ENCODE results near the gene MAN2B2.

The MAN2B2 gene

DNA sequence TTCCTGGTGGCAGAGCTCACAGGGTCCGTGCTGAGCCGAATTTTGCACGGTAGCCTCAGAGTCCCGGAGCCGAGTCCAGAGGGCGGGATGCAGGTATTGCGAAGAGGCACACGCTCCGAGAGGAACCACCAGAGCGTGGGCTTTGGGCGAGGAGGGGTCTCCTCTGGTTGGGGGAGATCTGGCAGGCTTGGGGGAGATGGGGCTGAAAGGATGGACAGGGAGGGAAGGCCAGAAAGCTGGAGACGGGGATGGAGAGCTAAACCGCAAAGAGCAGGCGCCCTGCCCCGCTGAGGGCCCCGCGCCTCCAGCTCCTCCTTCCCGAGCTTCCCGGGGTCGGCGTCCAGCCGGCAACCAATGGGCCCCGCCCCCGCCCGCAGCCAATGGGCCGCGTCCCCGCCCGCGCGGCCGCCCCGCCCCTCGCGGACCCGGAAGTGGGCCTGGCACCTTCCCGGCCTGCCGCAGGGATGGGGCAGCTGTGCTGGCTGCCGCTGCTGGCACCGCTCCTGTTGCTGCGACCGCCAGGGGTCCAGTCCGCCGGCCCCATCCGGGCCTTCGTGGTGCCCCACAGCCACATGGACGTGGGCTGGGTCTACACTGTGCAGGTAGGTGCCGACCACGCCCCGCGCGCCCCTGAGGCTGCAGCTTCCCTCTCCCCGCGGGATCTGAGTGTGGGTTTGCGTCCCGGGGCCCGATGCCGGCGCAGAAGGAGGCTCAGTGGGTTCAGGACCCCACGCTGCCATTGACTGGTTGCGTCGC, at the start of gene MAN2B2:
TSS of gene MAN2B2 (plus strand) at position 443 of the 756 bp plus-strand sequence. CDS start at position 465, 22 bp downstream.
- peak; percentile 34 to 45 for DNase-seq

DNA sequence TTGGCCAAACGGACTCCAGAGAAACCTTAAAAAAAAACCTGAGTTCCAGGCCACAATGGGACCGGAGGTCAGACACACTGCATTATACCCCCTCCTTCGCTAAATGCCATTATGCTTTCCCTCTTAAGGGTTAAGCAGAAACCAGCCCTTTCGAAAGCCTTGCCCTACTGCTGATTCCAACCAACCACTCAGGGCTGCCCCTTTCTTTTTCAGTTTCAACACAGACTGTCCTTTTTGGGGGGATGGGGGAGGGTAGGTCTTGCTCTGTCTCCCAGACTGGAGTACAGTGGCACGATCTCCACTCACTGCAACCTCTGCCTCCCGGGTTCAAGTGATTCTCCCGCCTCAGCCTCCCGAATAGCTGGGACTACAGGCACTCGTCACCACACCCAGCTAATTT, 49.5 kb upstream of the MAN2B2 start:
- DNase-seq = no peak

DNA sequence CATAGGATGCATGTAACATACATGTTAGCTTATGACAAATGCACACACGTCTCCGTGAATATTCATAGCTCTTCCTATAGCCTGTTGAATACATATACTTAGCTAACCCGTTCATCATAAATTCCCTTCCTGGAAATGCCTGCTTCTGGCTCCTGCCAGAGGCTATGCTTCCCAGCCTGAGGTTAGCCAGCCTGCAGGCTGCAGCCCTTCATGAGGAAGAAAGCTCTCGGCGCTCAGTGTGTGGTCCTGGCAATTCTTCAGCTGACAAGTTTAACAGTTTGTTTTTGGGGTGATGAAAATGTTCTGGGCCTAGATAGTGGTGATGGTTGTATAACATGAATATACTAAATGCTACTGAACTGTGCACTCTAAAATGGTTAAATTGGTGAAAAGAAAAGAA, 48.8 kb upstream of the MAN2B2 start:
- DNase-seq = no peak

DNA sequence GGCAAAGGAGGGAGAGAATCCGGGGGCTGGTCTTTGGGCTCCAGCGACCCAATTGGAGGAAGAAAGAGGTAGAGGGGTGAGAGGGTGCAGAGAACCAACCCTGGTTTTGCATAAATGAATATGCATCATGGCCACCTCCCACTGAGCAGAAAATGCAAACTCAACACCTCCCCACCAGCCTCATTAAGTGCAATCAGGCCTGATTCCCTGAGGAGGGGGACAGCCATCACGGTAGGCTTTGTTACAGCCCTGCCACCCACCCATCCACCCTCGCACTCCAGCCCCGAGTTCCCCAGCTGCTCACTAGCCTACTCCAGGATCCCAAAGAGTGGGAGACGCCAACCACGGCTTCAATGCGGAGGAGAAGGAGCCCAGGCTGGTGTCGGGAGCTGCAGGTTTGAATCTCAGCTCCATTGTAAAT, 48.3 kb upstream of the MAN2B2 start:
- no peak for DNase-seq

DNA sequence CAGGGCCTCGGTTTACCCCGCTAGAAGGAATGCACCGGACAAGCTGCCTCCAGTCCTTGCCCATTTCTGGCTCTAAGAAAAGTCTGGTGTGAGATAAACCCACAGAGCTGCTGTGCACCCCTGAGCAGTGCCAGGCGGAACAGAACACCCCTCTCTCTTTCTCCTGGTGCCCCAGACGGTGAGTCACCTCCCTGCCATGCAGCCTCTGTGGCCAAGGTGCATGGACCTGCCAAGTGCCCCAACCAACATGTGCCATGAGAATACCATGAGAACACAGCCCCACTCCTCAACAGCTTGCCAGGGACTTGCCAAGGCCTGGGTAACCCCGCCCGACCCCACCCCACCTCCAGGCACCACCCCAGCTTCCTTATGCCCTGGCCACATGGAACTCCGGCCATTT, 47.7 kb upstream of the MAN2B2 start:
- DNase-seq = no peak

DNA sequence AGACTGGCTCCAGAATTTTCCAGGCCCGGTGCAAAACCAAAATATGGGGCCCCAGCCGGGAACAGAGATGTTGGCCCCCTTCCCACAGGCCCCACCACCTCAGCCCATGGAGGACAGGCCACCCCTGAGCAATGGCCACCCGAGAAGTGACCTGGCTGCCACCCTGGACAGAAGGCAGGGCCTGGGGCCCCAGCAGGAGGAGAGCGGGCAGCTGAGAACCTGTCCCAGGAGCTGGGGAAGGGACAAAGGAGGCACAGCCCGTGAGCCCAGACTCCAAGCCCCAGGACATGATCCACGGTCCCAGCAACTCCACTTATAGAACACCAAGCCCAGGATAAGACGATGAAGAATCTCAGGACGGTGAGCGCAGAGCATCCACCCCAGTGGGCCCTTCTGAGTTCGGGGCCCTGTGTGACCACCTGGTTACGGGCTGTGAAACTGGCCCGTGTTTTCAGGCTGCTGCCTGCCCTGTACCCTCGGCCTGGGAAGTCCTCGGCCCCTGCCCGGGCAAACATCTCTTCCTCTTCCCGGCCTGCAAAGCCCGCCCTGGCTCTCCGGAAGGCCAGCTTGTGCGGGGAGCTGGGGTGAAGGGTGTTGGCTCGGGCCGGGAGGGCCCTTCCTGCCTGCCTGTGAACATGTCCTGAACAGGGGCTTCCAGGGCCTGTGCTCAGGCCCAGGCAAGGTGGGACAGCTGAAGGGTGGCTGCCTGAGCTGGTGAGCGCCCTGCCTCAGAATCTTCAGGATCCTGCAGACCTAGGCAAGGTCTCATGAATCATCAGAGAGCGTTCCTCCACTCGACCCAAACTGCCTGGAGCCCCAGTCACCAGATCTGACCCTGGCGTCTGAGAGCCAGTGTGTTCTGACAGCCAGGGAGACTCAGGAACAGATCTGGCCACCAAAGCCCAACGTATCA, 47.0 kb upstream of the MAN2B2 start:
- DNase-seq = no peak

DNA sequence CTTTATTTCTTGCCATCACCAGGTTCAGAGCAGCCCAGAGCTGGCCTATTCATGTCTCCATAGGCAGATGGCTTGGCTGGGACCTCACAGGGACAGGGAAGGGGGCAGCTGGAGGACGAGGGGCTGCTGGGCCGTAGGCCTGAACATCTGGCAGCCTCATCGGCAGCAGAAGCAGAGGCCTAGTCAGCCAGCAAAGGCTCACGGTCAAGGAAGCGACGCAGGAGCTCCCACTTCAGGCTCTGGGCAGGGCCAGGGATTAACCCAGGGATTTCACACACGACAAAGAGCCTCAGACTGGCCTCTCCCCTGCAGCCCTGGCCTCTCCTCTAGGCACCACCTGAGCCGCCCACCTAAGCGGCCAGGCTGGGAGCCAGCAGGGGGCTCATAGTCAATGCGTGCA, 46.0 kb upstream of the MAN2B2 start:
- no peak for DNase-seq

DNA sequence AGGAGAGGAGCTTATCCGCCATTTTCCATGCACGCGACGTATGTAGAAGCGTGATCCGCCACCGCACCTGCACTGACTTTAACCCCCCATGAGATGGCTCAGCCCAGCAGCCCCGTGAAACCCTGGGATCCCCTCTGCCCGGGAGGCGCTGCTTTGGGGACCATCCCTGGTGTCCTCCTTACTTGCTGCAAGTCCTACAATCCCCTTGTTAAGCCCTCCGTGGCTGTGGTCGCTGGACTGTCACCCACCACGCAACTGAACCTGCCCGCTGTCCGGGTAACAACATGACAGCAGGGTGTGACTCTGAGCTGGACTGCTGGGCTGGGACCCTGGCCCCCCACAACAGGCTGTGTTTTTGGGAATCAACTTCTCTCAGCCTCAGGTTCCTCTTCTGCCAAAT, 44.7 kb upstream of the MAN2B2 start:
- no peak for DNase-seq

DNA sequence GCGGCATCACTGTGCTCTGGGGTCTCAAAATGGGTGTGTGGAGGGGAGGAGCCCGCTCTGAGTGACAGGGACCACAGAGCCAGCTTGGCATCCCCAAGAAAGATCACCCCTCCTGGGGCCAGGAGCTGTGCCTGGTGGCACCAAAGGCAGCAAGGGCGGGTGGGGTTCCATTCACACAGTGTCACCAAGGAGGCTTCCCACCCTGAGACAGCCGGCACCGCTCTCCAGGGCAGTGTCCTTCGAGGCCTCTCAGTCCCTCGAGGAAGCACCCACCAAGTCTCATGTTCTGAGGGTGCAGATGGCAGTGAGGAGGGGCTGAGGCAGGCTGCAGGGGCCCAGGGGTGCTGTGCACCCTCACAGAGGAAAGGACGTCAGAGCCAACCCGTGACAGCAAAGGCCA, 44.0 kb upstream of the MAN2B2 start:
- DNase-seq = no peak

DNA sequence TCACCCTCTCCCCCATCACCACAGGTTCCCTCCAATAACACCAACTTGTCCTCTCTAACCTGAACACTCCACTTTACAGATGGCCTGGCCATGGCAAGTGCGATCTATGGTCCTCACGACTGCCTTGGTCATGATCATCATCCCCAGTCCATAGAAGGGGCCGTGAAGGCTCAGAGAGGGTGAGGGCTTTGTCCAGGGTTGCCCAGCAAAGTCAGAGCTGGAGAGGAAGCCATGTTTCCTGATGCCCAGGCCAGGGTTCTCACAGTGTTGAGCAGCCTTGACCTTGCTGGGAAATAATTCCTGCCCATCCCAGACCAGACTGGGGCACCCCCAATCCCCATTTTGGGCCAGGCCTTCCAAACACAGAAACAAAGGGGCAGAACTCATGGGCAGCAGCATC, 42.9 kb upstream of the MAN2B2 start:
- DNase-seq = no peak

DNA sequence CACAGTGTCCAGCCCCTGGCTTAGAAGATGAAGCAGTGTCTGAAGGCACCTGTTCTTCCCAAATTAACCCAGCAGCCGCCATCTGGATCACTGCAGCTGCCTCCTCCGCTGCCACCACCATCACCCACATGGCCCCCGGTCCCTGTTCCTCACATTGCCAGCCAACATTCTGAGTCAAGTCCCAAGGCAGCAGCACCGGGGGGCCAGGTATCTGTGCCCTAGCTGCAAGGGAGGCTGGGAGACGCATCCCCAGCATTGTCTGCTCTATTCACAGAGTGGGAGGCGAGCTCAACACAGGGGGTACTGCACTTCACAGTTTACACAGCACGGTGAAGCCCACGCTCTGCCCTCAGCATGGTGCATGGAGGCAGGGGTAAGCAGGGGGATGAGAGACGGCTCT, 42.3 kb upstream of the MAN2B2 start:
- DNase-seq = no peak

DNA sequence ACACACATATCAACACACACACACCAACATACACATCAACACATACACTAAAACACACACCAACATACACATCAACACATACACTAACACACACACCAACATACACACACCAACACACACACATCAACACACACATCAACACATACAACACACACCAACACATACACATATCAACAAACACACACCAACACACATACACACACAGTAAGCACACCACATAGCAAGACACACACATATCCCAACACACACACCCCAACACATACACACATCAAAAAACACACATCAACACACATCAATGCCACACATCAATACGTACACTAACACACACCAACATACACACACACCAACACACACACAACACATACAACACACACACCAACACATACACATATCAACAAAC, 40.9 kb upstream of the MAN2B2 start:
- no peak for DNase-seq

DNA sequence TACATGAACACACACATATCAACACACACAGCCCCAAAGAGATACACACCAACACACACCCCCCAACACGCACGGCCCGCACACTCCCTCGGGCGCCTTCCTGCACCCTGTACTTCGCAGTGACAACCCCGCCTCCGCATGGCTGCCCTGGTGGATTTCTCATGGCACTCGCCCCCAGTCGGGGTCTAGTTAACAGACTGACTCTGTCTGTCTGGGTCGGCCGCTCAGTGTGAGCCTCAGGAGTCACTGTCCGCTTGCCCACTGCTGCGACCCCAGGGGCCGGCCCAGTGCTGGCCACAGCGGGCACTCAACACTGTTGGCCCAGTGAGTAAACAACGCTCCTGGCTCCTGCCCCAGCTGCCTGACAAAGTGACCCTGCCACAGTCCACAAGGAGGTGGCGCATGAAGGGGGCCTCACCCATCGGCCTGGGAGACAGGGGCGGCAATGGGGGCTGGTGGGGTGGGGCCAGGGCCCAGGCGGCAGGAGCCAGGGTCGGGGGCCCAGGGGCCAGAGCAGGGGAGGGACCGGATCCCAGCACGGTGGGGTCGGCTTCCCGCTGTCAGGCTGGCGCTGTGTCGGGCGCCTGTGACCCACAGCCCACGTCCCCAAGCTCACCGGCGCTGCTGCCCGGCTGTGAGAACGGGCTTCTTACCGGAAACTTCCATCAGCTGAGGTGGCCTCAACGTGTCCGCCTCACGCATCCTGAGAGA, 40.2 kb upstream of the MAN2B2 start:
- DNase-seq = no peak

DNA sequence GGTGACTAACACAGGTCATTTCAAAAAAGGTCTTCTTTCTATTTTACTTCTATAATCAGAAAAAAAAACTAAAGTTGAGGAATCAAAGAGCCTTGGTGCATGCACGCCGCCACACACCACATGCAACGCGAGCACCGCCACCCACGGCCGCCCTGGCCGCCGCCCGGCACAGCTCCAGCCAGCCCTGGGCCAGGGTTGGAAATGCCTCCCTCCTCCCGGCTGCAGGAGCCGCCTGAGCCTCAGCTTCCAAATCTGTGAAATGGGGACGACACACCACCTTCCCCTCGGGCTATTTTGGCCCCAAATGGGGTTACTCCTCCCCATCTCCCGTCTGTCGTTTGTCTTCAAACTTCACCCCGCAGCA, 39.7 kb upstream of the MAN2B2 start:
- DNase-seq = no peak

DNA sequence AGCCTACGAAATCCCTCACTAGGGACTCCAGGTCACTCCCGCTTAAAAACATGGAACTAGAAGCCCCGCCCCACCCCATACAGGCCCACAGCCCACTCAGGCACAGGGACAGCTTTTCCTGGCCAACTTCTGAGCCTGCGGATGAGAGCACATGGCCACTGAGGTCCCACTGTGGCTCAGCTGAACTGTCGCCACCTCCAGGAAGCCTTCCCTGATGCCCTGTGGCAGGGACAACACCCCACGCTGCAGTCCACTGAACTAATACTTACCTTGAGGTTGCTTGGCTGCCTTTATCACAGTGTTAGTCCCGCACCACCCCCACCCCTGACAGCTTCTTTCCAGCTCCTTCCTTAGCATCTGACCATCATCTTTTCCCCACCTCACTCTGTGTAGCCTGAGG, 39.3 kb upstream of the MAN2B2 start:
- no peak for DNase-seq

DNA sequence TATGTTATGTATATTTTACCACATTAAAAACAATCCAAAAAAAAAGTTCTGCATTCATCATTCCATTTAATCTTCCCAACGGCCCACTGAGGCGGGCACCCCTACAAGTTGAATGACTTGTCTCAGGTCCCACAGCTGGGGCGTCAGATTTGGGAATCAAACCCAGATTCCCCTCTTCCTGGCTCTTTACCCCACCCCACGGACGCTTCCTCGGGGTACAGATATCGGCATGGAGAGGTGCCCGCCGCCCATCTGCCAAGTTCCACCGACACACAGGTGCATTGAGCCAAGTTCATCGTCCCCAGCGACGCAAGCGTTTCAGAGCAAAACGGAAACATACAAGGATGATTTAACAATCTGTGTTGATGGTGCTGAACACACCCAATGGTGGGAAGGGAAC, 36.9 kb upstream of the MAN2B2 start:
- no peak for DNase-seq

DNA sequence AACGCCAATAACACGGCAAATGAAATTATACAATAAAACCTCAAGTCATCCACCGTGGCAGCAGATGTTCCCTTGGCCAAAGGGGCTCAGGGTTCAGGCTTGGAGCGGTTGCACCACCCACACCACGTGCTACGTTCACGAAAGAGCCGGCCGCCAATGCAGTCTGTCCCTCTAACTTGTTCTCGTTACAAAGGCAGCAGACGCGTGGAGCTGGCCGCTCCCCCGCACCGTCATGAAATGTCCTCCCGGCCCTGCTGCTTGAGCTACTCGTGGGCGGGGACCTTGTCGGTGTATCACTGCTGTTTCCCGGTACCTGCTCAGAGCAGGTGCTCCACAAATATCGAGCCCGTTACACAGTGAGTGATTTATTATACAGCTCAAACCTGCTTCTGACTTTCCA, 36.4 kb upstream of the MAN2B2 start:
- DNase-seq = no peak

DNA sequence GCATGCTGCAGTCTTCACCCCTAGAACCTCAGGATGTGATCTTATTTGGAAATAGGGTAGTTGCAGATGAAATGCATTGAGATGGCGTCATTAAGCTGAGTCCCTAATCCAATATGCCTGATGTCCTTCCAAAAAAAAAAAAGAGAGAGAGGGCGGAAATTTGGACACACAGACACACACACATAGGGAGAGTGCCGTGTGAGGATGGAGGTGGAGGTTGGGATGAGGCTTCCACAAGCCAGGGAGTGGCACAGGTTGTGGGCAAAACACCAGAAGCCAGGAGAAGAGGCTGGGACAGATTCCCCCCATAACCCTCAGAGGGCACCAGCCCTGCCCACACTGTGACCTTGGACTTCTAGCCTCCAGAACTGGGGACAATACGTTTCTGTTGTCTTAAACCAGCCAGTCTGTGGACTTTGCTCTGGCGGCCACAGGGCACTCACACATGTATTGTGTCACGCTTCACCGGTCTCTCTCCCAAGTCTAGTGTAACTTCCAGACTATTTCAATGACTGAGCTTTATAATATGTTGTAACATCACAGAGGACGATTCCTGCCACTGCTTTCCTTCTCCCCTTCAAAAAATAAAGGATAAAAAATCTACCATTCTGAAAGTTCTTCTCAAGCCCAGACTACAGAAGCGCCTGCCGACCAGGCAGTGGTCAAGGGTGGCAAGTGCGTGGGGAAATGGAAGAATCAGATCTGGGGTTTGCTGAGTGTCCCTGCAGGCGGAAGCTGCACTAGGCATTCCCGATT, 35.8 kb upstream of the MAN2B2 start:
- DNase-seq = no peak

DNA sequence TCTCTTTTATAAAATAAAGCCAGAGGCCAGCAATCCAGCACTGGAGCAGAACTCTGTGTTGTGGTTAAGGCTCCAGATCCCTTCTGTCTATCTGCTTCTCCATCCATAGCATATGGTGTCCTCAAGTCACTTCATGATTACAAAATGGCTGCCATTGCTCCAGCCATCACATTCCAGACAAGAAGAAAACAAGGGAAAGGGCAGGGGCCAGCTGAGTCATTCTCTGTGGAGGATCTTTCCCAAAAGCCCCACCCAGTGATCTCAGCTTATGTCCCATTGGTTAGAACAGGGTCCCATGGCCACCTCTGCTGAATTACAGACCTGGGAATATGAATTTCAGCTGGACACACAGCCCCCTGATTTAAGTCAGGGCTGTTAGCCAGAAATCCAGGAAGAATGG, 34.1 kb upstream of the MAN2B2 start:
- DNase-seq = no peak

DNA sequence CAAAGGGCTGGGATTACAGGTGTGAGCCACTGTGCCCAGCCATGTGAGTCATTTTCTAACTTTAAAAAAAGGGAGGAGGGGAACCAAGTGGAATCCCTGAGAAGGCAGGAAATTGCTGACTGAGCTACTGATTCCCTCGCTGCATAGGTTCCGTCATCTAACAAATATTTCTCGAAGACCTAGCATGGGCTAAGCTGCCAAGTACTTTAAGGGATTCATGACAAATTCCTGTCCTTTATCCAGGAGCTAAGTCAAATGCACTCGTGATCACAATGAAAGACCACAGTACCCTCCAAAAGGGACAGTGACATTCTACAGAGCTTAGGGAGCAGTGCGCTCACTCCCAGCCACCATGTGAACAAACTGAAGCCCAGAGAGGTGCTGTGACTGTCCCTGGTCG, 33.2 kb upstream of the MAN2B2 start:
- no peak for DNase-seq

DNA sequence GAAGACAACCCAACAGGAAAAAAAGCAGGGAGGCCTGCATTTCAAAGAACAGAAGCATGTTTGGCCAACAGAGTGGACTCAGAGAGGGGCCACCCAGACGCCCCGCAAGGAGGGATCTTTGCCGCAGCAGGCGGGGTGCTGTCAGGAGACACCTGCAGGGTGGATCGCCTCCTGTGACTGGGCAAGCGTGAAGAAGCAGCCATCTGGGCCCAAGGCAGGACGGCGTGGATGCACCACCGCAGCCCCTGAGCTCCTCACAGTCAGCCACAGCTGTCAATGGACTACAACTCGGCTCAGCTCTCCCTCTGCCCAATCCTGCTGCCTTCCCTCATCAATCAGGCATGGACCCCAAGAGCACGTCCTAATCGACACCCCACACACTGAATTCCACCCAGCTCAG, 32.0 kb upstream of the MAN2B2 start:
- no peak for DNase-seq

DNA sequence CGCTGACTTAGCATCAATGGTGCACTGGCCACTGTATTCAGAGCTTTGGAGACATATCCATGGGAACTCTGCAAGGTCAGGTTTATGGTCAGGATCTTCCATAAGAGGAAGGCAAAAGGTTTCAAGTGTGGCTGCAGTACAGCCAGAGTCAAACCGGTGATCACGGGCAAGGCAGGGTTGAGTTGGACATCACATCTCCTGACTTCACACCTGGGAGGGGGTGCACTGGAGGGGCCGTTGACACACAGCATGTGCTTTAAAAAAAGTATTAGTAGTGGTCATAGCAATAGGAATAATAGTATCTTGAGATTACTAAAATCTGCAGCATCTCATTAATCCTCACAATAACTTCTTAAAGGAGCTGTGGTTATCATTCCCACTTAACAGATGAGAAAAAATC, 28.9 kb upstream of the MAN2B2 start:
- no peak for DNase-seq
